GM12878 (cell line): ENCODE measurements around the gene C3. TPM values are rescaled to one million over a fixed set of nuclear protein-coding genes. Genes with fewer than 3 reads are reported as not detected.

Source experiments
- ATAC-seq: fragments of 200-7000 bp; cut with Tn5 transposase; 3 replicates; pipeline ENCODE4 v1.9.1; 2020; ENCODE audit warnings: mild to moderate bottlenecking, moderate library complexity
- BruUV-seq: library from RNA; stranded (reverse); fragments of 400-500 nt; replicated peaks from 2 replicates; lab custom pipeline; 2021; lab: Mats Ljungman, UMichigan
- CTCF ChIA-PET: fragments of 300-600 bp; sonication (Branson Sonifier 250); formaldehyde crosslinking; extraction: SDS; loops from one replicate; lab custom pipeline; 2021; ENCODE audit warnings: inconsistent platforms; lab: Yijun Ruan, JAX
- POLR2A ChIA-PET: fragments of 350-600 bp; formaldehyde crosslinking; extraction: SDS; loops from one replicate; lab custom pipeline; 2021; ENCODE audit warnings: inconsistent platforms; lab: Charles Lee
- RAD21 ChIA-PET: fragments of 300-600 bp; sonication (Branson Sonifier 250); formaldehyde crosslinking; loops from one replicate; lab custom pipeline; 2023; ENCODE audit warnings: antibody characterized with exemption; ENCODE audit not compliant: unreplicated experiment; lab: Charles Lee
- SMC1A ChIA-PET: fragments of 300-600 bp; sonication (Branson Sonifier 250); formaldehyde crosslinking; loops from one replicate; lab custom pipeline; 2023; ENCODE audit not compliant: unreplicated experiment, uncharacterized antibody; lab: Charles Lee
- DNase-seq: peaks from one replicate; pipeline ENCODE4 v3.0.0-alpha.2; 2011; ENCODE audit warnings: low read depth, low spot score
- FAIRE-seq: peaks from 3 replicates; lab custom pipeline; 2011; peaks lifted over from hg19 to GRCh38; lab: Jason Lieb, UNC
- H2AFZ ChIP-seq: 2 replicates; pipeline ENCODE4 v1.6.0; 2011; ENCODE audit warnings: low read depth, low read length, control low read depth; ENCODE audit not compliant: control insufficient read depth
- H3K27ac ChIP-seq: 2 replicates; pipeline ENCODE4 v1.5.1; 2011; ENCODE audit warnings: control low read depth; ENCODE audit not compliant: control insufficient read depth, insufficient read depth
- H3K27me3 ChIP-seq, 2 experiments: replicated peaks in 1 of 2; 2 replicates each; pipeline versions ENCODE4 v1.6.0 to v1.6.1; 2011; ENCODE audit warnings: low read length in 1 of 2; ENCODE audit not compliant: control insufficient read depth in 2 of 2, insufficient read depth in 2 of 2
- H3K36me3 ChIP-seq, 2 experiments: 2 replicates each; pipeline ENCODE4 v1.5.1; 2011; ENCODE audit warnings: low read length in 1 of 2; ENCODE audit not compliant: control insufficient read depth in 2 of 2, insufficient read depth in 2 of 2
- H3K4me1 ChIP-seq: 2 replicates; pipeline ENCODE4 v1.6.1; 2011; ENCODE audit warnings: mild to moderate bottlenecking, low read length, moderate library complexity, mixed read lengths; ENCODE audit not compliant: control insufficient read depth, insufficient read depth
- H3K4me2 ChIP-seq: 2 replicates; pipeline ENCODE4 v1.6.0; 2011; ENCODE audit warnings: control low read depth; ENCODE audit not compliant: control insufficient read depth, insufficient read depth
- H3K4me3 ChIP-seq: fragments of 200-600 bp; sonication (generic); 2 replicates; pipeline ENCODE4 v1.5.1; 2016
- H3K79me2 ChIP-seq: 2 replicates; pipeline ENCODE4 v1.6.0; 2011; ENCODE audit warnings: low read length; ENCODE audit not compliant: control insufficient read depth, insufficient read depth
- H3K9ac ChIP-seq: 2 replicates; pipeline ENCODE4 v1.8.0; 2011; ENCODE audit warnings: low read length, control low read depth, mixed read lengths; ENCODE audit not compliant: control insufficient read depth, insufficient read depth
- H3K9me3 ChIP-seq: replicated peaks from 3 replicates; pipeline ENCODE4 v1.5.1; 2011; ENCODE audit warnings: mild to moderate bottlenecking, low read length; ENCODE audit not compliant: control insufficient read depth, insufficient read depth
- H4K20me1 ChIP-seq: 2 replicates; pipeline ENCODE4 v1.6.0; 2011; ENCODE audit not compliant: control insufficient read depth, insufficient read depth
- ASH2L ChIP-seq: fragments of 300-600, 200-600 bp; sonication (generic); IDR thresholded peaks from 2 replicates; pipeline ENCODE4 v1.6.1; 2017; ENCODE audit warnings: low read depth, mild to moderate bottlenecking, borderline replicate concordance
- HDAC6 ChIP-seq: fragments of 200-600 bp; sonication (generic); IDR thresholded peaks from one replicate; pipeline ENCODE4 v1.8.0; 2017; ENCODE audit warnings: antibody characterized with exemption; ENCODE audit not compliant: unreplicated experiment
- MLLT1 ChIP-seq: fragments of 450-650 bp; IDR thresholded peaks from 2 replicates; pipeline ENCODE4 v1.6.1; 2016; ENCODE audit warnings: mild to moderate bottlenecking
- NFXL1 ChIP-seq: fragments of 450-650 bp; IDR thresholded peaks from 2 replicates; pipeline ENCODE4 v1.6.1; 2017; ENCODE audit warnings: antibody characterized with exemption, mild to moderate bottlenecking, borderline replicate concordance
- SUPT20H ChIP-seq: IDR thresholded peaks from 2 replicates; pipeline ENCODE4 v1.6.1; 2011; ENCODE audit warnings: low read depth, mild to moderate bottlenecking, low read length, moderate library complexity, borderline replicate concordance; ENCODE audit not compliant: control insufficient read depth
- ZNF384 ChIP-seq: IDR thresholded peaks from 2 replicates; pipeline ENCODE4 v1.6.1; 2012; ENCODE audit warnings: low read depth, mild to moderate bottlenecking, low read length, improper control_type of control experiment, borderline replicate concordance
- ZNF592 ChIP-seq: fragments of 450-650 bp; IDR thresholded peaks from 2 replicates; pipeline ENCODE4 v1.6.1; 2017; ENCODE audit warnings: mild to moderate bottlenecking, moderate library complexity
- ZZZ3 ChIP-seq: IDR thresholded peaks from 2 replicates; pipeline ENCODE4 v1.6.1; 2011; ENCODE audit warnings: low read depth; ENCODE audit not compliant: control insufficient read depth, insufficient read length
- WGBS: methylation state at CpG from one replicate; pipeline ENCODE4 v1.1.6; 2016; ENCODE audit warnings: low lambda C conversion rate; ENCODE audit not compliant: insufficient replicate concordance, insufficient coverage; ENCODE audit errors: missing lambda C conversion rate; 5-methylcytosine and 5-hydroxymethylcytosine counted together
- in situ Hi-C: fragments of 300-500 bp; cut with MboI; formaldehyde crosslinking; loops from 9 replicates; pipeline ENCODE4 v1.14.3; 2018; ENCODE audit warnings: mixed read lengths
- intact Hi-C: fragments of 100-400 bp; cut with micrococcal nuclease; formaldehyde crosslinking; loops from one replicate; pipeline ENCODE4 v1.14.2; 2022; ENCODE audit not compliant: unreplicated experiment
- polyA plus RNA-seq, 11 experiments: library from polyadenylated mRNA; depleted of rRNA in 4 of 11; unstranded in 6 of 11; stranded (reverse) in 5 of 11; fragments of >200 nt; fragmentation: Nextera tagmentation in 4 of 11; fragmentation: Illumina TruSeq in 1 of 11; extraction: Ambion mirVana in 4 of 11; extraction: Trizol in 1 of 11; gene quantifications; 1 replicate in 1 of 11; 2 replicates in 10 of 11; pipeline versions ENCODE4 v1.2.1 to v1.2.3, GENCODE V29; 2011 to 2016; ENCODE audit warnings: inconsistent platforms in 2 of 11, missing spikeins in 2 of 11, low read depth in 1 of 11
- total RNA-seq, 4 experiments: library from RNA; depleted of rRNA in 3 of 4; stranded (reverse); fragments of >200 nt in 3 of 4; fragmentation: Illumina TruSeq in 1 of 4; extraction: Trizol in 1 of 4; gene quantifications; 2 replicates each; pipeline versions ENCODE4 v1.2.1 to v1.2.3, GENCODE V29; 2013 to 2021
- TF ChIP-seq, protein P1 (sequence below): fragments of 450-650 bp; IDR thresholded peaks from 2 replicates; pipeline ENCODE4 v1.6.1; 2017; ENCODE audit warnings: mild to moderate bottlenecking, low read depth, inconsistent platforms; ENCODE audit not compliant: poor library complexity, severe bottlenecking

C3 gene
- total and polyA plus RNA-seq, 10 of the 15 experiments (the other 5 are each of a cell fraction or from before 2014, with no cell fraction given): 0.20 to 6.7 (median 0.72) TPM

DNA sequence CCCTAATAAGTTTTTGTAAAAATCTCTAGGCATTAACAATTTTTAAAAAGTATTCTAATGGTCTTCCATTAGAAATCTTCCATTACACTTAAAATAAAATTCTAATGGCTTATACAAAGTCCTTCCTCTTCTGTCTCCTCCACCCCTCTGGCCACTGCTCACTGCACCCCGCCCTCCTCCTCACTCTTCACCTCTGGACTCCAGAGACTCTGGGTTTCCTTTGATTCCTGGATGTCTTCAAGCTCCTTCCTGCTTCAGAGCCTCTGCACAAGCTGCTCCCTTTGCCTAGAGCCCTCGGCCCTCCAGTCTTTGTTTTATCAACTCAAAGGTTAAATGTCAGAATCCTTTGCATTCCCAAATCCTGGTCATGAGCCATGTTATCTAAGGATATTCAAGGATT, 71.3 kb downstream of the C3 start:
- intact Hi-C loops: no loop called here
- H2AFZ ChIP-seq: no peak overlapping the region; the same call in 1 of the 2 replicates
- ChIA-PET CTCF (no interaction called here), POLR2A (interaction anchor here (1.0 to 3.6 kb wide), 3 partner anchors 12 to 24 kb away, joined by 3 to 15 read pairs (median 4); no protein-coding TSS in a partner anchor), SMC1A (interaction anchor here (2.1 kb wide), 1 partner anchor 10 kb away, joined by 6 read pairs; no protein-coding TSS in a partner anchor), RAD21 (no interaction called here)
- H3K4me1 ChIP-seq: peaks cover 6% of the 10 kb centered on the region
- WGBS: 39% methylated on average over 2 of the region's 2 CpGs
- no peaks in the 10 kb centered on the region for H3K27me3 ChIP-seq
- no peaks in the 10 kb centered on the region; the same call in 2 of the 3 replicates for H3K9me3 ChIP-seq
- no peak for FAIRE-seq
- ATAC-seq: no peak
- no peak overlapping the region for H3K4me2 ChIP-seq
- H3K27ac ChIP-seq: no peak overlapping the region
- no peak overlapping the region for H3K9ac ChIP-seq
- no TSS peak for BruUV-seq
- no peak for DNase-seq
- no peak for TF ChIP-seq ZNF592
- TF ChIP-seq, protein P1, sequence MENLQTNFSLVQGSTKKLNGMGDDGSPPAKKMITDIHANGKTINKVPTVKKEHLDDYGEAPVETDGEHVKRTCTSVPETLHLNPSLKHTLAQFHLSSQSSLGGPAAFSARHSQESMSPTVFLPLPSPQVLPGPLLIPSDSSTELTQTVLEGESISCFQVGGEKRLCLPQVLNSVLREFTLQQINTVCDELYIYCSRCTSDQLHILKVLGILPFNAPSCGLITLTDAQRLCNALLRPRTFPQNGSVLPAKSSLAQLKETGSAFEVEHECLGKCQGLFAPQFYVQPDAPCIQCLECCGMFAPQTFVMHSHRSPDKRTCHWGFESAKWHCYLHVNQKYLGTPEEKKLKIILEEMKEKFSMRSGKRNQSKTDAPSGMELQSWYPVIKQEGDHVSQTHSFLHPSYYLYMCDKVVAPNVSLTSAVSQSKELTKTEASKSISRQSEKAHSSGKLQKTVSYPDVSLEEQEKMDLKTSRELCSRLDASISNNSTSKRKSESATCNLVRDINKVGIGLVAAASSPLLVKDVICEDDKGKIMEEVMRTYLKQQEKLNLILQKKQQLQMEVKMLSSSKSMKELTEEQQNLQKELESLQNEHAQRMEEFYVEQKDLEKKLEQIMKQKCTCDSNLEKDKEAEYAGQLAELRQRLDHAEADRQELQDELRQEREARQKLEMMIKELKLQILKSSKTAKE: no peak
- TF ChIP-seq ASH2L: no peak
- TF ChIP-seq ZNF384: no peak
- TF ChIP-seq ZZZ3: no peak
- no peak for TF ChIP-seq NFXL1
- TF ChIP-seq MLLT1: no peak
- no peak for TF ChIP-seq SUPT20H
- no peak for TF ChIP-seq HDAC6
- no peaks in the 10 kb centered on the region for H3K36me3 ChIP-seq
- no peak overlapping the region for H3K4me3 ChIP-seq
- no peaks in the 10 kb centered on the region for H3K79me2 ChIP-seq
- no peaks in the 10 kb centered on the region for H4K20me1 ChIP-seq
- in situ Hi-C loops: no loop called here
